DMS53 treated with DMSO at 0.1 percent for 48 hours (cell line): Measurements from ENCODE around the gene MLH3.
"Not testable (repeated sequence)": the region's sequence is repeated elsewhere in the genome, so short reads cannot be mapped to it uniquely, and the experiment has no call there.

ENCODE experiments used
- DNase-seq: peaks from one replicate; lab custom pipeline; 2025; ENCODE audit not compliant: unreplicated experiment; lab: John Stamatoyannopoulos, UW

The MLH3 gene

DNA sequence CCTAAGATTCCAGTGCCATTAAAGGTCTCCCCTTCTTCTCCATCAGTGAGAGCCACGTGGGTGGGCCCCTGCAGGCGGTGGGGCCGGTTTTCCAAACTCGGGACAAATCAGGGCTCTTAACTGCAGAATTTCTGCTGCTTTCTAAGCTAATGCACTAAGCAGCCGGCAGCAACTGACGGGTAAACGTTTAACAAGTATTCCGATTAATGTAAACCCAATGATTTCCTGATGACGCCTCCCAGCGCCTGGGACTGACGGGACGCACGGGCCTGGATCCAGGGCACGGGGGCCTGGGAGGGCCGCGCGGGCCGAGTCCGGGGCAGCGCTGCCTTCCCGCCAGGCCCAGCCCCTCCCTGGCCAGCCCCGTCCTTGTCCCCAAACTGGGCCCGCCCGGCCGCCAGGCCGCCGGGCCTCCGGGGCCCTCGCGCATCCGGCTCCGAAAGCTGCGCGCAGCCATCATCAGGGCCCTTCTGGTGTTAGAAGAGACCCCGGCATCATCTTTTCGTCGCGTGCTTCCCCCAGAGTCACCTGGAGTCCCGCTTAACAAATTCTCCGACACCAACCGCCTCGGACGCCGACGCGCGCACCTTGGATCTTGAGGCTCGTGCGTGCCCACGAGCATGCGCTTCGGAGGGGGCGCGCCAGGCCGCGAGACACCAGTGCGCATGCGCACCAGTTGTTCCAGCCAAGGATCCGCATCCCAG lies at the start of gene MLH3:
TSS of gene MLH3 (minus strand) at position 616 of the 704 bp plus-strand sequence. CDS start 1,812 bp downstream, outside the sequence.
- peak; percentile 55 for DNase-seq

DNA sequence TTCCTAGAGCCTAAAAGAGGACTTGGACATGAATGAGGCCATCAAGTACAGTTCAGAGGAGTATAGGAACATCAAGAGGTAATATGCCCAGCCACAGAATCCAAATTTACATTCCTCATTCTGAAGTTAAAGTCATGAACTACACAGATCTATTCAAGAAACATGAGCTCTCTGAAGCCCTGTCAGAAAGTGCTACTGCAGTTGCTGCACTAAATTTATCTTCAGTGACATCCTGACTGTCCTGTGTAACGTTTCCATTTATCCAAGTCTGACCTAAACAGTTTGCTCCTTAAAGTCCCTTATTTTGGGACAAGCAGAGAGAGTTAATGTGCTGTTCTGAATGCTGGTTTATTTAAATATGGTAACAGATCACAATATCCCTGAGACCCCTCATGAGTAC lies 47.4 kb upstream of the MLH3 start:
- DNase-seq = no peak

DNA sequence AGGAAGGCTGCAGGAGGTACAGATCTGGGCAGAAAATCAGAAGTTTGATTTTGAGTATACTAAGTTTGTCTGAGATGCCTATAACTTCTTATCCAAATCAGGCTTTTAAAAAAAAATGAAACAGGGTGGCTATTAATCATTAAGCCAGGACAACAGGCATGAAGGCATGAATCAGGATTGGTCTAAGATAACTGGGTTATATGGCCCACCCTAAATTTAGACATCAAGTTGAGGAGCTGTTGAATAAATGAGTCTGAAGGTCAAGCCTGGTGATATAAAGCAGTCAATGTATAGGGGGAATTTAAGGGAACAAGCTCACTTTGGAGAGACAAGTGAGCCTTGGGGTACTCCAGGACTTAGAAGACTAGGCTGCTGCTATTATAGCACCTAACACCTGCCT lies 46.9 kb upstream of the MLH3 start:
- DNase-seq = no peak

DNA sequence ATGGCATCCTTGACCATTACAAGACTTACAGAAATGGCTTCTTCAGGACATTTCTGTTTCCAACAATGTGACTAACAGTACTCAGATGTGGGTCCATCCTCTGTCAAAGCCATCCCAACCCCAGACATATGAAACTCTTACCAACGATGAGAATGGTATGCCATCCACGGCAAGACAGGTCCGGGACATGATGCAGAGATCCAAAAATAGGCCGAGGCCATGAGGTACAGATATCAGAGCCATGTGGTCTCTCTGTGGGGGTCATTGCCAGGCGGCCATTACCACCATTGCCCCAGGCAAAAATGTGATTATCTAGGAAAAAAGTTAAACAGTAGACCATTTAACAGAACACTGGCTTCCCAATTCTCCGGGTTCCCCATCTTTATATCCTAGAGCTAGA lies 45.7 kb upstream of the MLH3 start:
- no peak for DNase-seq

GRCh38 chr14:75095690-75096089 lies 44.4 kb upstream of the MLH3 start:
- DNase-seq = no peak

DNA sequence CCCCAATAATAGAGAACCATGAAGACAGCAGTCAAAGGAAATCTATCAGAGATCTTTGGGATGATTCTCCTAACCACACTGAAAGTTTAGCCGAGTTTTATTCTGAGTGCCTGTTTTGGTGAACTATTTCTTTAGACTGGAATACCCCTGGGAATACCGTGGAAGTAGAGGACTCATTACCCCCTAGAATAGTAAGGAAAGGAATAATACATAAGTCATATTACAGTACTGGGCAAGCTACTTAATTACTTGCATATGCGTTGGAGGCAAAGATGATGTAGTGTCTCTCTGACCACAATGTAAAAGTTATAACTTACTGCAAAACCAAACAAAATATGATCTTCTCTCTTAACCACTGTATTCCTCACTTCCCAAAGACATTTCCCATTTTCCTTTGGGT lies 43.6 kb upstream of the MLH3 start:
- no peak for DNase-seq

DNA sequence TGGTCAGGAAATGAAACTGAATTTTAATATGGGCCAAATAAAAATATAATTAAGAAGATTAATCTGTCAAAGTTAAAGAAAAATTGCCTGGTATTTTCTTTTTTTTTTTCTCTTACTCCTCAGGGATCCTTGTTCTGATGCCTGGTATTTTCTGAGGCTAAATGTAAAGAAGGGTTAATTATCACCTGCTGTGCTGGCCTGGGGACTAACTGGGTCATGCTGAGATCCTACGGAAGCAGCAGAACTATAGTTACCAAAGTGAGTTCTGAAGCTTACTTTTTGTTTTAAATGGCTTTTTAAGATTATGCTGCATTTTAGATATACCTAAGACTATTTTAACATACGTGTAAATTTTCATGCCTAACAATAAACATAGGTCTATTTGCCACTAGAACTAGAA lies 41.4 kb upstream of the MLH3 start:
- no peak for DNase-seq

GRCh38 chr14:75091251-75091650 lies 40.0 kb upstream of the MLH3 start:
- no peak for DNase-seq

DNA sequence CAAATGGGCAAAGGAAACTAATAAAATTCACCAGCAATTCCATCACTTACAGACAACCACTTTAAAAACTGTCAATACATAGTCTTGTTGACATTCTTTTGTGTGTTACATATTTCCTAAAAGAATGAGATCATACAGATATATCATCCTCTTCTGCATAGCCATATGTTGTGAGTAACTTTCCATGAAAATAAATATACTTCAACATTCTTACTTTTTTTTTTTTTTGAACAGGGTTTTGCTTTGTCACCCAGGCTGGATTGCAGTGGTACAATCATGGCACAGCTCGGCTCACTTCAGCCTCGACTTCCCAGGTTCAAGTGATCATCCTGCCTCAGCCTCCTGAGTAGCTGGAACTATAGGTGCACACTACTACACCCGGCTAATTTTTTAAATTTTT lies 39.1 kb upstream of the MLH3 start:
- DNase-seq = no peak

GRCh38 chr14:75088566-75089373 lies 37.5 kb upstream of the MLH3 start:
- peak; percentile 30 for DNase-seq

- DNase-seq = no peak
These were observed 36.9 kb upstream of the MLH3 start for GRCh38 chr14:75088153-75088552.

DNA sequence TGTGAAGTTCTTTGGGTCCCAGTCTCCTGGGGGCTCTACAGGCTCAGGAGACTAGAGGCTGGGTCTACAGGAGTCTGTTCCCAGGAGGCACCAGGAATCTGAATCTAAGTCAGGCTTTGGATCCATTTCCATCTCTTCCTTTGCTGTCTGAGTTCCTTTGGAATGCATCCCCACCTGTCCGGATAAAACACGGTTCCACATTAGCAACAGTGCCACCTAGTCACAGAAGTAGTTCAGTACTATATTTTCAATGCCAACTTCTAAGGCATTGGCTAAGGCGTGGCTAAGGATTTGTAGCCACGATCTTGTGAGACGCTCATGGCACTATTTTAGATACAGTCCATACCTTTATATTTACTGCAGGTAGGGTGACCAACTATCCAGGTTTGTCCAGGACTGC lies 33.2 kb upstream of the MLH3 start:
- DNase-seq = no peak

GRCh38 chr14:75083271-75083670 lies 32.0 kb upstream of the MLH3 start:
- DNase-seq = no peak

GRCh38 chr14:75081660-75082229 lies 30.5 kb upstream of the MLH3 start:
- DNase-seq = no peak

DNA sequence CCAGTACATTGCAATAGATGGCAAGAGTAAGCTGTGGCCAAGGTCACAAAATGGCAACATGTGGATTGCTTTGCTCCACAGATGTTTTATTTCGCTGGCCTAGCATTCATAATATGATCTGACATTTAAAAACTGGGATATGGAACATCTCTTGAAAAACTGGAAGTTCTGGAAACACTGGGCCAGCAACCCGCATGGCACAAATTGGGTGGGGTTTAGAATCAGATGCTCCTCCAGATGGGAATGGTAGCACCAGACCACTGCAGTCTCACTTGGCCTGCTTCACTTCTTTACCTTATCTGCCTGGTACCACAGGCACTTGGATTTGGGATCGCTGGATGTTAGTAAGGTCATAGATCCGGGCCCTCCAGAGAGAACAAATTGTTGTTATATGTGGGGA lies 28.3 kb upstream of the MLH3 start:
- no peak for DNase-seq

GRCh38 chr14:75077794-75078193 lies 26.5 kb upstream of the MLH3 start:
- DNase-seq = no peak

GRCh38 chr14:75070383-75070782 lies 19.1 kb upstream of the MLH3 start:
- no peak for DNase-seq

DNA sequence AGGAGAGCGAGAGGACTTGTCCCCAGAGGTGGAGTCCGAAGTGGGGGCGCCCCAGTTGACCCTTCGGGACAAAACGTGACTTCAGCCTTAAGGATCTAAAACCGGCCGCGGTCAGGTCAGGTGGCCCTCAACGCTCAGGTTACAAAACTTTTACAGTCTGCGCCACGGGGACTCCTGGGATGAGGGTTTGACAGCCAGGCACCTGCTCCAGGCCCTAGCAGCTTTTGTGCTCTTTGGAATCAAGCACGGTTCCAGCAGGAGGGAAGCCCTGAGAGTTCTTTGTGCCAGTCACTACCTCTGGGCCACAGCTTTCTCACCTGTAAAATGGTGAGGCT lies 18.5 kb upstream of the MLH3 start:
- DNase-seq = peak; percentile 3

- DNase-seq = peak; percentile 76
These were observed 18.0 kb upstream of the MLH3 start, which contains the start of gene ZC2HC1C for GRCh38 chr14:75069121-75069810. Gene ZC2HC1C, plus strand, starts transcription at chr14:75069641. Its CDS starts 933 bp downstream, at chr14:75070574.

DNA sequence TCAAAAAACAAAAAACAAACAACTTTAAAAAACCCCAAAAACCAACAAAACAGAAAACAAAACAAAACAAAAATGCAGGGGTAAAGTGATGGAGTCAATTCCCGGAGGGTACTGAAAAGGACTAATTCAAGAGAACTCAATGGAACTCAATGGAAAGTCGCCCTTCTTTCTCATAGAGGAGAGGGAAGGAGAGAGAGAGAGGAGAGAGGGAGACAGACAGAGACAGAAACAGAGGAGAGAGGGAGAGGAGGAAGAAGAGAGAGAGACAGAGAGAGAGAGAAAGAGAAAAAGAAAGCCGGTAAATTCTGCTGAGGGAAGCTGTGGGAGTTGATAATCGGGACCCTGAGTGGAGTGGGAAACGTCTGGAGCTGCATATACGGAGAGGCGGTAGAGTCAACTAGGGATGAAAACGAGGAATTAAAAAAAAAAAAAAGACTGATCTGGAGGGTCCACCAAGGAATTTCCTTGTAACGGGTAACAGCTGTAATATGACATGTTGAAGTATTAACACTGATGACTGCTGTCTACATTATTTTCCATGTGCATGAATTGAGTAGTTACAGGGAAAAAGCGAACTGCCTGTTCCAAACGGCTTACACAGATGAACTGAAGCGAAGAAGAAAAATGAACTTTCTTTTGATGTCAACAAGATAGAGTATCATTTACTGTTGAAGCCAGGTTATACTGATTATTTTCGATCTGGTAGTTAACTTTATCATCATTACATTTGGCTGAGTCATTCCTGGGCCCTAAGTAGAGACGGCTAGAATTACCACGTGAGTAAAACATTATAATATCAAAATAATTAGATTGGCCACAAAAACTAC lies 17.2 kb upstream of the MLH3 start:
- DNase-seq = peak; percentile 19

DNA sequence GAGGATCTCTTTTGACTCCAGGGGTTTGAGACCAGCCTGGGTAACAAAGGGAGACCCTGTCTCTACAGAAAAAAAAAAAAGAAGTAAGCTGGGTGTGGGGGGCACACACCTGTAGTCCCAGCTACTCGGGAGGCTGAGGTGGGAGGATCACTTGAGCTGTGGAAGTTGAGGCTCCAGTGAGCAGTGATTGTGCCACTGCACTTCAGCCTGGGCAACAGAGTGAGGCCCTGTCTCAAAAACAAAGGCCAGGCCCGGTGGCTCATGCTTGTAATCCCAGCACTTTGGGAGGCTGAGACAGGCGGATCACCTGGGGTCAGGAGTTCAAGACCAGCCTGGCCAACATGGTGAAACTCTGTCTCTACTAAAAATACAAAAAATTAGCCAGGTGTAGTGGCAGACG lies 16.5 kb upstream of the MLH3 start:
- not testable (repeated sequence) for DNase-seq
